Esophagus mucosa (tissue), 1 donor: ENCODE data around the gene PDCL2. TPM values are rescaled to one million over a fixed set of nuclear protein-coding genes. Genes with fewer than 3 reads are reported as not detected.
"Not testable (repeated sequence)": the region's sequence is repeated elsewhere in the genome, so short reads cannot be mapped to it uniquely, and the experiment has no call there.

Experiments used
- ATAC-seq: fragments of 200-7000 bp; cut with Tn5 transposase; one replicate; pipeline ENCODE4 v1.9.1; 2020
- total RNA-seq: library from RNA; stranded (reverse); gene quantifications from one replicate; pipeline ENCODE4 v1.2.4, GENCODE V29; 2023
- donor health status: DM: yes; HTN: yes; CAD: no.

The PDCL2 gene
- 0.28 TPM for total RNA-seq

GRCh38 chr4:55592014-55592413, at the start of gene PDCL2:
TSS of gene PDCL2 (minus strand) at chr4:55592245. CDS start at chr4:55592109, 136 bp downstream.
- ATAC-seq, result peak; percentile 17

- ATAC-seq, result no peak
Measured at GRCh38 chr4:55637272-55637820, 45.3 kb upstream of the PDCL2 start.

- ATAC-seq, result no peak
Measured at GRCh38 chr4:55636656-55636999, 44.6 kb upstream of the PDCL2 start.

- ATAC-seq, result peak; percentile 97
Measured at GRCh38 chr4:55635741-55636655, 44.0 kb upstream of the PDCL2 start, which contains the start of gene NMU. TSS of gene NMU (minus strand) at chr4:55636298. CDS start at chr4:55636192, 106 bp downstream.

GRCh38 chr4:55635282-55635681, 43.2 kb upstream of the PDCL2 start:
- ATAC-seq, result no peak

- no peak for ATAC-seq
Measured at GRCh38 chr4:55634417-55635128, 42.5 kb upstream of the PDCL2 start.

- ATAC-seq, result no peak
Measured at GRCh38 chr4:55633903-55634302, 41.9 kb upstream of the PDCL2 start.

- ATAC-seq, result no peak
Measured at GRCh38 chr4:55625835-55626234, 33.8 kb upstream of the PDCL2 start.

GRCh38 chr4:55624063-55624462, 32.0 kb upstream of the PDCL2 start:
- ATAC-seq, result not testable (repeated sequence)

GRCh38 chr4:55618546-55619143, 26.6 kb upstream of the PDCL2 start:
- no peak for ATAC-seq

GRCh38 chr4:55617587-55618197, 25.6 kb upstream of the PDCL2 start:
- no peak for ATAC-seq

GRCh38 chr4:55615008-55615407, 23.0 kb upstream of the PDCL2 start:
- ATAC-seq, result peak; percentile 13

- no peak for ATAC-seq
Measured at GRCh38 chr4:55613621-55614020, 21.6 kb upstream of the PDCL2 start.

GRCh38 chr4:55612341-55612740, 20.3 kb upstream of the PDCL2 start:
- no peak for ATAC-seq

- peak; percentile 67 for ATAC-seq
Measured at GRCh38 chr4:55611358-55612059, 19.5 kb upstream of the PDCL2 start.

GRCh38 chr4:55610381-55610780, 18.3 kb upstream of the PDCL2 start:
- ATAC-seq, result no peak

- peak; percentile 98 for ATAC-seq
Measured at GRCh38 chr4:55609393-55609866, 17.4 kb upstream of the PDCL2 start.

GRCh38 chr4:55608591-55608990, 16.5 kb upstream of the PDCL2 start:
- no peak for ATAC-seq

- ATAC-seq, result no peak
Measured at GRCh38 chr4:55604996-55605395, 13.0 kb upstream of the PDCL2 start.

GRCh38 chr4:55600640-55601039, 8.6 kb upstream of the PDCL2 start:
- no peak for ATAC-seq

- no peak for ATAC-seq
Measured at GRCh38 chr4:55598641-55599040, 6.6 kb upstream of the PDCL2 start.

- no peak for ATAC-seq
Measured at GRCh38 chr4:55588160-55588559, 3.9 kb downstream of the PDCL2 start.
